HG03097 (cell line): Measurements from ENCODE around the gene TMEM101.
"Not testable (repeated sequence)": the region's sequence is repeated elsewhere in the genome, so short reads cannot be mapped to it uniquely, and the experiment has no call there.

Source experiments
- ATAC-seq: cut with Tn5 transposase; IDR thresholded peaks from one replicate; pipeline ENCODE4 v1.9.1; 2021; ENCODE audit not compliant: unreplicated experiment, low FRiP score

TMEM101 gene

GRCh38 chr17:43979011-43979410 lies 35.8 kb downstream of the TMEM101 start:
- ATAC-seq, result no peak

- ATAC-seq, result no peak
These were observed 36.7 kb downstream of the TMEM101 start for GRCh38 chr17:43978078-43978477.

- no peak for ATAC-seq
These were observed 37.6 kb downstream of the TMEM101 start for GRCh38 chr17:43976963-43977837.

GRCh38 chr17:43975898-43976297 lies 38.9 kb downstream of the TMEM101 start:
- no peak for ATAC-seq

- no peak for ATAC-seq
These were observed 40.1 kb downstream of the TMEM101 start for GRCh38 chr17:43974382-43975266.

- not testable (repeated sequence) for ATAC-seq
These were observed 42.1 kb downstream of the TMEM101 start for GRCh38 chr17:43972444-43973212.

- ATAC-seq, result not testable (repeated sequence)
These were observed 43.3 kb downstream of the TMEM101 start for GRCh38 chr17:43971436-43971835.

GRCh38 chr17:43970366-43970765 lies 44.4 kb downstream of the TMEM101 start:
- no peak for ATAC-seq

- no peak for ATAC-seq
These were observed 47.4 kb downstream of the TMEM101 start for GRCh38 chr17:43967251-43967875.

- ATAC-seq, result no peak
These were observed 48.5 kb downstream of the TMEM101 start for GRCh38 chr17:43966276-43966675.

GRCh38 chr17:43962479-43962878 lies 52.3 kb downstream of the TMEM101 start:
- ATAC-seq, result no peak

GRCh38 chr17:43961954-43962353 lies 52.8 kb downstream of the TMEM101 start:
- ATAC-seq, result no peak

- ATAC-seq, result not testable (repeated sequence)
These were observed 53.5 kb downstream of the TMEM101 start for GRCh38 chr17:43961292-43961691.
